GM23338 (cell line): ENCODE measurements around the gene MAMLD1. TPM values are rescaled to one million over a fixed set of nuclear protein-coding genes. Genes with fewer than 3 reads are reported as not detected.

Experiments
- ATAC-seq: fragments of 200-7000 bp; cut with Tn5 transposase; 3 replicates; pipeline ENCODE4 v1.9.1; 2020
- DNase-seq: peaks from one replicate; pipeline ENCODE4 v3.0.0-alpha.2; 2015; ENCODE audit warnings: low spot score
- H2AFZ ChIP-seq: fragments of 200-600 bp; sonication (generic); 2 replicates; pipeline ENCODE4 v1.8.0; 2016; ENCODE audit warnings: antibody characterized with exemption, mild to moderate bottlenecking, moderate library complexity
- H3F3A ChIP-seq: fragments of 200-600 bp; sonication (generic); replicated peaks from 2 replicates; pipeline ENCODE4 v1.8.0; 2017; ENCODE audit warnings: antibody characterized with exemption, mixed run types, low read depth
- H3K27ac ChIP-seq: fragments of 200-600 bp; sonication (generic); 2 replicates; pipeline ENCODE4 v1.6.1; 2016; ENCODE audit warnings: low read depth
- H3K27me3 ChIP-seq: fragments of 200-600 bp; sonication (generic); 2 replicates; pipeline ENCODE4 v1.8.0; 2016; ENCODE audit warnings: mild to moderate bottlenecking, mixed run types, moderate library complexity; ENCODE audit not compliant: insufficient read depth
- H3K36me3 ChIP-seq: fragments of 200-600 bp; sonication (generic); 2 replicates; pipeline ENCODE4 v1.8.0; 2016; ENCODE audit warnings: mild to moderate bottlenecking; ENCODE audit not compliant: insufficient read depth
- H3K4me1 ChIP-seq: fragments of 200-600 bp; sonication (generic); 2 replicates; pipeline ENCODE4 v1.8.0; 2016; ENCODE audit warnings: mild to moderate bottlenecking, moderate library complexity; ENCODE audit not compliant: insufficient read depth
- H3K4me2 ChIP-seq: fragments of 200-600 bp; sonication (generic); 2 replicates; pipeline ENCODE4 v1.7.1; 2017; ENCODE audit warnings: mixed run types
- H3K4me3 ChIP-seq: fragments of 200-600 bp; sonication (generic); 2 replicates; pipeline ENCODE4 v1.6.1; 2016; ENCODE audit warnings: mixed run types
- H3K79me2 ChIP-seq: fragments of 200-600 bp; sonication (generic); replicated peaks from 2 replicates; pipeline ENCODE4 v1.8.0; 2017; ENCODE audit warnings: mild to moderate bottlenecking; ENCODE audit not compliant: insufficient read depth
- H3K9me2 ChIP-seq: fragments of 200-600 bp; sonication (generic); 2 replicates; pipeline ENCODE4 v1.8.0; 2017; ENCODE audit not compliant: insufficient read depth
- H4K20me1 ChIP-seq: fragments of 200-600 bp; sonication (generic); replicated peaks from 2 replicates; pipeline ENCODE4 v1.8.0; 2017; ENCODE audit warnings: mild to moderate bottlenecking; ENCODE audit not compliant: insufficient read depth
- H3K27ac Mint-ChIP-seq: 2 replicates; pipeline ENCODE4 v1.8.0; 2020; ENCODE audit warnings: inconsistent platforms, mild to moderate bottlenecking, moderate library complexity, mixed read lengths
- H3K27me3 Mint-ChIP-seq: 3 replicates; pipeline ENCODE4 v1.8.0; 2022; ENCODE audit warnings: low read depth, mild to moderate bottlenecking, moderate library complexity, mixed read lengths, inconsistent platforms; ENCODE audit not compliant: insufficient read depth, poor library complexity
- H3K36me3 Mint-ChIP-seq: 3 replicates; pipeline ENCODE4 v1.8.0; 2021; ENCODE audit warnings: low read depth, mild to moderate bottlenecking, inconsistent platforms, moderate library complexity, mixed read lengths
- H3K4me1 Mint-ChIP-seq: 3 replicates; pipeline ENCODE4 v1.8.0; 2020; ENCODE audit warnings: mild to moderate bottlenecking, inconsistent platforms, mixed read lengths
- H3K4me3 Mint-ChIP-seq: 3 replicates; pipeline ENCODE4 v1.8.0; 2021; ENCODE audit warnings: moderate library complexity, mild to moderate bottlenecking, inconsistent platforms, mixed read lengths
- H3K9me3 Mint-ChIP-seq: 3 replicates; pipeline ENCODE4 v1.8.0; 2020; ENCODE audit warnings: moderate library complexity, mild to moderate bottlenecking, inconsistent platforms, mixed read lengths
- CREB1 ChIP-seq: fragments of 250-450 bp; sonication (Bioruptor Pico); IDR thresholded peaks from 2 replicates; pipeline ENCODE4 v1.5.0; 2020; ENCODE audit warnings: low read depth, mild to moderate bottlenecking, moderate library complexity
- EZH2 ChIP-seq: fragments of 200-600 bp; sonication (generic); IDR thresholded peaks from one replicate; pipeline ENCODE4 v1.8.0; 2017; ENCODE audit warnings: antibody characterized with exemption, mild to moderate bottlenecking, low read depth; ENCODE audit not compliant: unreplicated experiment
- EZH2phosphoT487 ChIP-seq: fragments of 200-600 bp; sonication (generic); IDR thresholded peaks from one replicate; pipeline ENCODE4 v1.8.1; 2018; ENCODE audit warnings: antibody characterized with exemption; ENCODE audit not compliant: unreplicated experiment
- JUNB ChIP-seq: IDR thresholded peaks from one replicate; pipeline ENCODE4 v1.6.1; 2016; ENCODE audit warnings: antibody characterized with exemption; ENCODE audit not compliant: unreplicated experiment
- NANOG ChIP-seq: IDR thresholded peaks from 2 replicates; pipeline ENCODE4 v1.6.1; 2016; ENCODE audit warnings: antibody characterized with exemption, borderline replicate concordance
- POLR2AphosphoS5 ChIP-seq: IDR thresholded peaks from 2 replicates; pipeline ENCODE4 v1.6.1; 2016; ENCODE audit warnings: antibody characterized with exemption, low read depth
- REST ChIP-seq: IDR thresholded peaks from one replicate; pipeline ENCODE4 v1.6.1; 2018; ENCODE audit warnings: antibody characterized with exemption; ENCODE audit not compliant: unreplicated experiment
- STAT1 ChIP-seq: IDR thresholded peaks from one replicate; pipeline ENCODE4 v1.6.1; 2016; ENCODE audit warnings: antibody characterized with exemption; ENCODE audit not compliant: unreplicated experiment
- ZNF114 ChIP-seq: fragments of 250-450 bp; sonication (Bioruptor Pico); IDR thresholded peaks from 2 replicates; pipeline ENCODE4 v1.5.0; 2020; ENCODE audit warnings: mild to moderate bottlenecking, moderate library complexity
- ZNF331 ChIP-seq: fragments of 250-450 bp; sonication (Bioruptor Pico); IDR thresholded peaks from 2 replicates; pipeline ENCODE4 v1.5.0; 2020; ENCODE audit warnings: low read depth, mild to moderate bottlenecking, moderate library complexity
- polyA plus RNA-seq: library from polyadenylated mRNA; unstranded; fragments of >200 nt; fragmentation: Nextera tagmentation; extraction: Ambion mirVana; gene quantifications from 2 replicates; pipeline ENCODE4 v1.2.1, GENCODE V29; 2016
- total RNA-seq: library from RNA; depleted of rRNA; stranded (reverse); fragments of >200 nt; shearing (Covaris generic); gene quantifications from 2 replicates; pipeline ENCODE4 v1.2.3, GENCODE V29; 2014
- TF ChIP-seq, protein P1 (sequence below), 2 experiments: fragments of 200-600 bp in 1 of 2; sonication (generic) in 1 of 2; conservative IDR thresholded peaks; 2 replicates each; pipeline versions ENCODE4 v1.5.1 to v1.6.1; 2016 to 2017; ENCODE audit warnings: antibody characterized with exemption in 2 of 2, low read depth in 2 of 2, mild to moderate bottlenecking in 2 of 2, moderate library complexity in 1 of 2

Gene MAMLD1
- total and polyA plus RNA-seq, 2 experiments from 2014 or later, result 0.13 to 0.21 TPM

DNA sequence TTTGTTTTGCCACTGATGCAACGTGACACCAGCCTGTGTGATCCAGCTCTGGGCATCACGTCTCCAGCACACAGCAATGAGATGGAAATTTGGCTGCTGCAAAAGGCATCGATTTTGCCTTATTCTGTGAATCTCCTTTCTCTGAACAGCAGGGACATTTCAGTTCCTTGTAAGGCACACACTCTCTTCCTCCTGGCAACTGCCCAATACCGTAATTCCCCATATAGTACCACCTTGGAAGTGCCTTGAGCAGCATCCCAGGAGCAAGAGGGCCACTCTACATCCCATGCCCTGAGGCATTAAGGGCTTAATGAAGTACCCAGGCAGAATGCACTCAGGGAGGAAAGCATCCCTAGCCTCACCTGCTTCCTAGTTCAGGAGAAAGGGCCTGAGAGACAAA lies 10.5 kb upstream of the MAMLD1 start:
- Mint-ChIP-seq H3K9me3 (no peaks in the 10 kb centered on the region), H3K4me3 (no peak overlapping the region), H3K36me3 (no peaks in the 10 kb centered on the region), H3K4me1 (peaks cover 11% of the 10 kb centered on the region), H3K27me3 (peaks cover 5% of the 10 kb centered on the region), H3K27ac (no peak overlapping the region)
- no peaks in the 10 kb centered on the region for H3K79me2 ChIP-seq
- peaks cover 9% of the 10 kb centered on the region; the same call in 1 of the 2 replicates for H3K4me1 ChIP-seq
- H3K27me3 ChIP-seq, result no peaks in the 10 kb centered on the region
- no peaks in the 10 kb centered on the region for H3F3A ChIP-seq
- no peaks in the 10 kb centered on the region for H3K9me2 ChIP-seq
- TF ChIP-seq ZNF331 (CRISPR knock-in tag) (no peak), EZH2phosphoT487 (no peak), STAT1 (no peak), NANOG (no peak), EZH2 (no peak), ZNF114 (CRISPR knock-in tag) (no peak), JUNB (no peak), REST (no peak)
- TF ChIP-seq, protein P1, sequence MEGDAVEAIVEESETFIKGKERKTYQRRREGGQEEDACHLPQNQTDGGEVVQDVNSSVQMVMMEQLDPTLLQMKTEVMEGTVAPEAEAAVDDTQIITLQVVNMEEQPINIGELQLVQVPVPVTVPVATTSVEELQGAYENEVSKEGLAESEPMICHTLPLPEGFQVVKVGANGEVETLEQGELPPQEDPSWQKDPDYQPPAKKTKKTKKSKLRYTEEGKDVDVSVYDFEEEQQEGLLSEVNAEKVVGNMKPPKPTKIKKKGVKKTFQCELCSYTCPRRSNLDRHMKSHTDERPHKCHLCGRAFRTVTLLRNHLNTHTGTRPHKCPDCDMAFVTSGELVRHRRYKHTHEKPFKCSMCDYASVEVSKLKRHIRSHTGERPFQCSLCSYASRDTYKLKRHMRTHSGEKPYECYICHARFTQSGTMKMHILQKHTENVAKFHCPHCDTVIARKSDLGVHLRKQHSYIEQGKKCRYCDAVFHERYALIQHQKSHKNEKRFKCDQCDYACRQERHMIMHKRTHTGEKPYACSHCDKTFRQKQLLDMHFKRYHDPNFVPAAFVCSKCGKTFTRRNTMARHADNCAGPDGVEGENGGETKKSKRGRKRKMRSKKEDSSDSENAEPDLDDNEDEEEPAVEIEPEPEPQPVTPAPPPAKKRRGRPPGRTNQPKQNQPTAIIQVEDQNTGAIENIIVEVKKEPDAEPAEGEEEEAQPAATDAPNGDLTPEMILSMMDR (conservative IDR thresholded peaks at IDR 0.05; ENCODE audit: low read depth in 2 of 2), result no peak
- H3K4me3 ChIP-seq, result no peak overlapping the region
- no peaks in the 10 kb centered on the region for H3K36me3 ChIP-seq
- H3K27ac ChIP-seq, result no peak overlapping the region
- ATAC-seq (no peak), DNase-seq (no peak)
- no peaks in the 10 kb centered on the region for H4K20me1 ChIP-seq
- no peak overlapping the region for H2AFZ ChIP-seq
- no peak overlapping the region for H3K4me2 ChIP-seq

- no peak for ATAC-seq
- H3K36me3 Mint-ChIP-seq, result no peaks in the 10 kb centered on the region
- no peaks in the 10 kb centered on the region for H3F3A ChIP-seq
- no peak for TF ChIP-seq STAT1
- no peak for TF ChIP-seq REST
- no peak for TF ChIP-seq POLR2AphosphoS5
- TF ChIP-seq JUNB, result no peak
- TF ChIP-seq NANOG, result no peak
- TF ChIP-seq ZNF331 (CRISPR knock-in tag), result no peak
- TF ChIP-seq CREB1 (CRISPR knock-in tag), result no peak
- TF ChIP-seq, protein P1 (conservative IDR thresholded peaks at IDR 0.05; ENCODE audit: low read depth in 2 of 2), result no peak
- TF ChIP-seq EZH2phosphoT487, result no peak
- TF ChIP-seq EZH2, result no peak
- no peak for TF ChIP-seq ZNF114 (CRISPR knock-in tag)
Observed at GRCh38 chrX:150355913-150356312, 7.2 kb upstream of the MAMLD1 start.

More at GRCh38 chrX:150355913-150356312, 7.2 kb upstream of the MAMLD1 start:
- Histone ChIP-seq H3K4me1 (no peaks in the 10 kb centered on the region), H3K36me3 (no peaks in the 10 kb centered on the region), H3K4me2 (no peak overlapping the region), H4K20me1 (no peaks in the 10 kb centered on the region), H3K27ac (no peak overlapping the region), H2AFZ (no peak overlapping the region), H3K27me3 (peaks cover 23% of the 10 kb centered on the region), H3K79me2 (no peaks in the 10 kb centered on the region), H3K9me2 (no peaks in the 10 kb centered on the region), H3K4me3 (no peak overlapping the region)
- DNase-seq, result no peak
- Mint-ChIP-seq H3K27ac (no peak overlapping the region), H3K27me3 (peaks cover 11% of the 10 kb centered on the region), H3K4me3 (no peak overlapping the region), H3K9me3 (no peaks in the 10 kb centered on the region), H3K4me1 (no peaks in the 10 kb centered on the region; the same call in 1 of the 3 replicates)
